ENCODE results near the gene SLC27A1.
A peak's percentile ranks its signal among the peaks of the same experiment; 100 is the strongest.

SLC27A1 gene

GRCh38 chr19:17534767-17535166, 64.4 kb downstream of the SLC27A1 start:
- H3K27me3 Mint-ChIP-seq, result no peaks in the 10 kb centered on the region
- H3K36me3 Mint-ChIP-seq (ENCODE audit: insufficient read depth), result peaks cover 10% of the 10 kb centered on the region
- ATAC-seq (replicated peaks) (no peak), DNase-seq (no peak)
- H3K4me3 Mint-ChIP-seq, result no peak overlapping the region
- H3K27ac Mint-ChIP-seq, result no peak overlapping the region
- H3K4me1 Mint-ChIP-seq (ENCODE audit: low read depth in 2 of 2), result peaks cover 12 to 13% of the 10 kb centered on the region in 2 donors
- no peaks in the 10 kb centered on the region for H3K9me3 Mint-ChIP-seq

- Mint-ChIP-seq H3K4me3 (peak overlapping the region in 1 of 2 donors; percentile 19), H3K4me1 (ENCODE audit: low read depth in 2 of 2) (peaks cover 12 to 15% of the 10 kb centered on the region in 2 donors), H3K27ac (no peak overlapping the region), H3K9me3 (no peaks in the 10 kb centered on the region), H3K27me3 (no peaks in the 10 kb centered on the region), H3K36me3 (ENCODE audit: insufficient read depth) (peaks cover 17% of the 10 kb centered on the region)
- no peak for ATAC-seq (replicated peaks)
- DNase-seq, result no peak
These were observed 66.6 kb downstream of the SLC27A1 start for GRCh38 chr19:17536955-17537354.

GRCh38 chr19:17538684-17539237, 68.4 kb downstream of the SLC27A1 start:
- Mint-ChIP-seq H3K27ac (no peak overlapping the region), H3K4me1 (ENCODE audit: low read depth in 2 of 2) (peaks cover 12 to 15% of the 10 kb centered on the region in 2 donors), H3K27me3 (no peaks in the 10 kb centered on the region), H3K9me3 (no peaks in the 10 kb centered on the region), H3K36me3 (ENCODE audit: insufficient read depth) (peaks cover 16% of the 10 kb centered on the region), H3K4me3 (peak overlapping the region; percentile 87 to 93)
- ATAC-seq (replicated peaks) (no peak), DNase-seq (no peak)

GRCh38 chr19:17539238-17540117, 69.2 kb downstream of the SLC27A1 start:
- DNase-seq (peak; percentile 97 to 99 (median 98)), ATAC-seq (replicated peaks) (peak; percentile 93)
- no peaks in the 10 kb centered on the region for H3K27me3 Mint-ChIP-seq
- H3K36me3 Mint-ChIP-seq (ENCODE audit: insufficient read depth), result peaks cover 19% of the 10 kb centered on the region
- H3K9me3 Mint-ChIP-seq, result no peaks in the 10 kb centered on the region
- H3K4me3 Mint-ChIP-seq, result peak overlapping the region; percentile 87 to 93
- peaks cover 12 to 15% of the 10 kb centered on the region in 2 donors for H3K4me1 Mint-ChIP-seq (ENCODE audit: low read depth in 2 of 2)
- H3K27ac Mint-ChIP-seq, result peak overlapping the region; percentile 70 to 82

GRCh38 chr19:17540174-17540573, 69.8 kb downstream of the SLC27A1 start:
- no peaks in the 10 kb centered on the region for H3K9me3 Mint-ChIP-seq
- H3K27me3 Mint-ChIP-seq, result no peaks in the 10 kb centered on the region
- H3K36me3 Mint-ChIP-seq (ENCODE audit: insufficient read depth), result peaks cover 19% of the 10 kb centered on the region
- ATAC-seq (replicated peaks) (no peak), DNase-seq (no peak)
- peak overlapping the region in 1 of 2 donors; percentile 87 for H3K4me3 Mint-ChIP-seq
- H3K27ac Mint-ChIP-seq, result peak overlapping the region; percentile 70 to 82
- peaks cover 12 to 15% of the 10 kb centered on the region in 2 donors for H3K4me1 Mint-ChIP-seq (ENCODE audit: low read depth in 2 of 2)

GRCh38 chr19:17541184-17541759, 70.9 kb downstream of the SLC27A1 start:
- Mint-ChIP-seq H3K27ac (no peak overlapping the region), H3K9me3 (no peaks in the 10 kb centered on the region), H3K4me3 (peak overlapping the region in 1 of 2 donors; percentile 33), H3K4me1 (ENCODE audit: low read depth in 2 of 2) (peaks cover 12 to 15% of the 10 kb centered on the region in 2 donors), H3K36me3 (ENCODE audit: insufficient read depth) (peaks cover 19% of the 10 kb centered on the region), H3K27me3 (no peaks in the 10 kb centered on the region)
- DNase-seq, result no peak
- no peak for ATAC-seq (replicated peaks)

GRCh38 chr19:17542042-17542441, 71.7 kb downstream of the SLC27A1 start:
- Mint-ChIP-seq H3K4me3 (no peak overlapping the region), H3K27me3 (no peaks in the 10 kb centered on the region), H3K9me3 (no peaks in the 10 kb centered on the region), H3K27ac (no peak overlapping the region), H3K36me3 (ENCODE audit: insufficient read depth) (peaks cover 19% of the 10 kb centered on the region), H3K4me1 (ENCODE audit: low read depth in 2 of 2) (peaks cover 12 to 15% of the 10 kb centered on the region in 2 donors)
- ATAC-seq (replicated peaks), result no peak
- no peak for DNase-seq

- DNase-seq, result no peak
- no peaks in the 10 kb centered on the region for H3K9me3 Mint-ChIP-seq
- H3K27ac Mint-ChIP-seq, result peak overlapping the region; percentile 56 to 57
- peaks cover 13 to 14% of the 10 kb centered on the region in 2 donors for H3K4me1 Mint-ChIP-seq (ENCODE audit: low read depth in 2 of 2)
- no peak overlapping the region for H3K4me3 Mint-ChIP-seq
- ATAC-seq (replicated peaks), result no peak
- no peaks in the 10 kb centered on the region for H3K27me3 Mint-ChIP-seq
- peaks cover 19% of the 10 kb centered on the region for H3K36me3 Mint-ChIP-seq (ENCODE audit: insufficient read depth)
These were observed 72.7 kb downstream of the SLC27A1 start for GRCh38 chr19:17542793-17543582.

- Mint-ChIP-seq H3K4me1 (ENCODE audit: low read depth in 2 of 2) (peaks cover 7 to 9% of the 10 kb centered on the region in 2 donors), H3K27ac (no peak overlapping the region), H3K9me3 (no peaks in the 10 kb centered on the region), H3K4me3 (no peak overlapping the region), H3K27me3 (no peaks in the 10 kb centered on the region), H3K36me3 (ENCODE audit: insufficient read depth) (peaks cover 17% of the 10 kb centered on the region)
- ATAC-seq (replicated peaks) (no peak), DNase-seq (no peak)
These were observed 73.7 kb downstream of the SLC27A1 start for GRCh38 chr19:17543986-17544385.

- no peaks in the 10 kb centered on the region for H3K9me3 Mint-ChIP-seq
- H3K27ac Mint-ChIP-seq, result no peak overlapping the region
- H3K4me1 Mint-ChIP-seq (ENCODE audit: low read depth in 2 of 2), result peaks cover 6 to 8% of the 10 kb centered on the region in 2 donors
- H3K4me3 Mint-ChIP-seq, result no peak overlapping the region
- no peaks in the 10 kb centered on the region for H3K27me3 Mint-ChIP-seq
- ATAC-seq (replicated peaks) (no peak), DNase-seq (no peak)
- peaks cover 17% of the 10 kb centered on the region for H3K36me3 Mint-ChIP-seq (ENCODE audit: insufficient read depth)
These were observed 74.1 kb downstream of the SLC27A1 start for GRCh38 chr19:17544418-17544817.

GRCh38 chr19:17548145-17548544, 77.8 kb downstream of the SLC27A1 start:
- ATAC-seq (replicated peaks) (no peak), DNase-seq (no peak)
- H3K4me3 Mint-ChIP-seq, result no peak overlapping the region
- H3K9me3 Mint-ChIP-seq, result no peaks in the 10 kb centered on the region
- H3K36me3 Mint-ChIP-seq (ENCODE audit: insufficient read depth), result peaks cover 6% of the 10 kb centered on the region
- H3K4me1 Mint-ChIP-seq (ENCODE audit: low read depth in 2 of 2), result peaks cover 3% of the 10 kb centered on the region in 2 donors
- peak overlapping the region in 1 of 2 donors; percentile 12 for H3K27ac Mint-ChIP-seq
- no peaks in the 10 kb centered on the region for H3K27me3 Mint-ChIP-seq

- Mint-ChIP-seq H3K27ac (peak overlapping the region in 1 of 2 donors; percentile 26), H3K27me3 (no peaks in the 10 kb centered on the region), H3K4me1 (ENCODE audit: low read depth in 2 of 2) (peaks cover 3% of the 10 kb centered on the region in 2 donors), H3K9me3 (no peaks in the 10 kb centered on the region), H3K36me3 (ENCODE audit: insufficient read depth) (peaks cover under 1% of the 10 kb centered on the region), H3K4me3 (no peak overlapping the region)
- DNase-seq, result no peak
- no peak for ATAC-seq (replicated peaks)
These were observed 78.9 kb downstream of the SLC27A1 start for GRCh38 chr19:17549085-17549740.

All from effector memory CD8-positive, alpha-beta T cell (primary cell).